ENCODE measurements around the gene MSLN. TPM values are rescaled to one million over a fixed set of nuclear protein-coding genes. Genes with fewer than 3 reads are reported as not detected.
A peak's percentile ranks its signal among the peaks of the same experiment; 100 is the strongest.

Gene MSLN
- total and polyA plus RNA-seq, 2 of the 13 experiments (the other 11 are each of a cell fraction or from before 2014, with no cell fraction given) = 2.0 to 2.3 TPM

GRCh38 chr16:749010-749409, 11.5 kb upstream of the MSLN start:
- Histone ChIP-seq H3K9ac (ENCODE audit: insufficient read depth, low read depth, low read length) (no peak overlapping the region), H3K27ac (ENCODE audit: extremely low read length, insufficient read depth, low read length) (no peak overlapping the region), H3K36me3 (replicated peaks in 1 of 2; ENCODE audit: control insufficient read depth in 1 of 2, insufficient read depth in 2 of 2, low read length in 2 of 2) (no peaks in the 10 kb centered on the region), H3K4me3 (replicated peaks in 1 of 3; ENCODE audit: insufficient read depth in 1 of 3, low read depth in 2 of 3, low read length in 3 of 3) (no peak overlapping the region), H3K9me3 (ENCODE audit: low read length) (no peaks in the 10 kb centered on the region), H2AFZ (ENCODE audit: low read length) (no peak overlapping the region), H3K79me2 (ENCODE audit: insufficient read depth, low read length) (no peaks in the 10 kb centered on the region), H3K4me1 (ENCODE audit: insufficient read depth, low read length) (peaks cover 11% of the 10 kb centered on the region), H4K20me1 (ENCODE audit: insufficient read depth, low read length) (no peaks in the 10 kb centered on the region), H3K27me3 (ENCODE audit: control insufficient read depth in 1 of 2, insufficient read depth in 2 of 2, low read length in 2 of 2) (peaks cover 5 to 43% of the 10 kb centered on the region in 2 experiments; a peak in 4 of 5 replicates), H3K4me2 (ENCODE audit: low read depth, low read length) (no peak overlapping the region)
- in situ Hi-C loops (cut with HindIII; ENCODE audit: extremely low pct_ligation_motif_present, low pct_unique_long_range_greater_than_20kb) (no loop called here), intact Hi-C loops (cut with micrococcal nuclease; ENCODE audit: unreplicated experiment) (no loop called here)
- POLR2A ChIA-PET = interaction anchor here (1.0 to 1.2 kb wide), 2 partner anchors 8 to 12 kb away, joined by 4 read pairs; partner anchors contain the start of genes CIAO3 and MSLN
- TF ChIP-seq CEBPB (IDR thresholded peaks at IDR 0.05; ENCODE audit: borderline replicate concordance, low read depth, low read length) (0 out of 2 replicates have a peak, but pooled peaks have one; percentile 34), GLI4 (CRISPR knock-in tag; IDR thresholded peaks at IDR 0.05; ENCODE audit: borderline replicate concordance) (no peak), NCOA5 (CRISPR knock-in tag; IDR thresholded peaks at IDR 0.05) (no peak)
- FAIRE-seq (no peak), DNase-seq (ENCODE audit: low spot score) (no peak), ATAC-seq (no peak)
- no TSS peak for BruUV-seq (replicated peaks)
- 18% methylated on average over 6 of the region's 6 CpGs for WGBS (ENCODE audit: low lambda C conversion rate)
- CTCF ChIA-PET (ENCODE audit: low intra/inter-chr PET ratio, low total read pairs) = no interaction called here

DNA sequence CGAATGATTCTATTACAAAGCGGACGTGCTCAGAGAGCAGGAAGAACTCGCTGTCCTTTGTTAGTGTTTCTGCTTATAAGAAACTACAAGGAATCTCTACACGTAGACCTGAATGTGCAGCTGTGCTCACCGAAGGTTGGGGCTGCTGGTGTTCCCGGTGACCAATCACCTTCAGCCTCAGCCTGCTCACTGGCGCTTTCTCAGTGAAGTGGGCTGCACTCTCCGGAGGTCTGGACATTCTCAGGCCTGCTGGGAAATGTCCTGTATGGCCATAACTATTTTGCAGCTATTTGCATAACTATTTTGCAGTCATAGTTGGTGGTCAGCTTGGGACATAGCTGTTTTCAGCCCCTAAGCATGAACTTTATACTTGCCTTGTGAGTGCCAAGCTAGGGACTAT, 10.0 kb upstream of the MSLN start:
- no peak for FAIRE-seq
- 61% methylated on average over 6 of the region's 9 CpGs for WGBS (ENCODE audit: low lambda C conversion rate)
- peaks cover 11% of the 10 kb centered on the region for H3K4me1 ChIP-seq (ENCODE audit: insufficient read depth, low read length)
- DNase-seq (ENCODE audit: low spot score) = no peak
- no peak overlapping the region for H3K4me2 ChIP-seq (ENCODE audit: low read depth, low read length)
- BruUV-seq (replicated peaks) = no TSS peak
- H3K27me3 ChIP-seq (ENCODE audit: control insufficient read depth in 1 of 2, insufficient read depth in 2 of 2, low read length in 2 of 2) = peaks cover 5 to 43% of the 10 kb centered on the region in 2 experiments
- ATAC-seq = no peak
- no peaks in the 10 kb centered on the region for H4K20me1 ChIP-seq (ENCODE audit: insufficient read depth, low read length)
- no peak overlapping the region for H2AFZ ChIP-seq (ENCODE audit: low read length)
- H3K9ac ChIP-seq (ENCODE audit: insufficient read depth, low read depth, low read length) = no peak overlapping the region
- no peaks in the 10 kb centered on the region for H3K79me2 ChIP-seq (ENCODE audit: insufficient read depth, low read length)
- ChIA-PET CTCF (ENCODE audit: low intra/inter-chr PET ratio, low total read pairs) (no interaction called here), POLR2A (interaction anchor here (0.6 kb wide), 1 partner anchor 36 kb away, joined by 3 read pairs; the partner anchor contains the start of gene METRN)
- H3K4me3 ChIP-seq (replicated peaks in 1 of 3; ENCODE audit: insufficient read depth in 1 of 3, low read depth in 2 of 3, low read length in 3 of 3) = no peak overlapping the region
- H3K36me3 ChIP-seq (replicated peaks in 1 of 2; ENCODE audit: control insufficient read depth in 1 of 2, insufficient read depth in 2 of 2, low read length in 2 of 2) = no peaks in the 10 kb centered on the region
- no peak overlapping the region for H3K27ac ChIP-seq (ENCODE audit: extremely low read length, insufficient read depth, low read length)
- intact Hi-C loops (cut with micrococcal nuclease; ENCODE audit: unreplicated experiment) (no loop called here), in situ Hi-C loops (cut with HindIII; ENCODE audit: extremely low pct_ligation_motif_present, low pct_unique_long_range_greater_than_20kb) (no loop called here)
- no peaks in the 10 kb centered on the region for H3K9me3 ChIP-seq (ENCODE audit: low read length)
- TF ChIP-seq ZMYM4 (CRISPR knock-in tag; IDR thresholded peaks at IDR 0.05) (no peak), BCL3 (CRISPR knock-in tag; IDR thresholded peaks at IDR 0.05) (no peak), IRF2 (CRISPR knock-in tag; IDR thresholded peaks at IDR 0.05) (no peak), ZNF451 (CRISPR knock-in tag; IDR thresholded peaks at IDR 0.05) (no peak)
- TF ChIP-seq, protein P1, sequence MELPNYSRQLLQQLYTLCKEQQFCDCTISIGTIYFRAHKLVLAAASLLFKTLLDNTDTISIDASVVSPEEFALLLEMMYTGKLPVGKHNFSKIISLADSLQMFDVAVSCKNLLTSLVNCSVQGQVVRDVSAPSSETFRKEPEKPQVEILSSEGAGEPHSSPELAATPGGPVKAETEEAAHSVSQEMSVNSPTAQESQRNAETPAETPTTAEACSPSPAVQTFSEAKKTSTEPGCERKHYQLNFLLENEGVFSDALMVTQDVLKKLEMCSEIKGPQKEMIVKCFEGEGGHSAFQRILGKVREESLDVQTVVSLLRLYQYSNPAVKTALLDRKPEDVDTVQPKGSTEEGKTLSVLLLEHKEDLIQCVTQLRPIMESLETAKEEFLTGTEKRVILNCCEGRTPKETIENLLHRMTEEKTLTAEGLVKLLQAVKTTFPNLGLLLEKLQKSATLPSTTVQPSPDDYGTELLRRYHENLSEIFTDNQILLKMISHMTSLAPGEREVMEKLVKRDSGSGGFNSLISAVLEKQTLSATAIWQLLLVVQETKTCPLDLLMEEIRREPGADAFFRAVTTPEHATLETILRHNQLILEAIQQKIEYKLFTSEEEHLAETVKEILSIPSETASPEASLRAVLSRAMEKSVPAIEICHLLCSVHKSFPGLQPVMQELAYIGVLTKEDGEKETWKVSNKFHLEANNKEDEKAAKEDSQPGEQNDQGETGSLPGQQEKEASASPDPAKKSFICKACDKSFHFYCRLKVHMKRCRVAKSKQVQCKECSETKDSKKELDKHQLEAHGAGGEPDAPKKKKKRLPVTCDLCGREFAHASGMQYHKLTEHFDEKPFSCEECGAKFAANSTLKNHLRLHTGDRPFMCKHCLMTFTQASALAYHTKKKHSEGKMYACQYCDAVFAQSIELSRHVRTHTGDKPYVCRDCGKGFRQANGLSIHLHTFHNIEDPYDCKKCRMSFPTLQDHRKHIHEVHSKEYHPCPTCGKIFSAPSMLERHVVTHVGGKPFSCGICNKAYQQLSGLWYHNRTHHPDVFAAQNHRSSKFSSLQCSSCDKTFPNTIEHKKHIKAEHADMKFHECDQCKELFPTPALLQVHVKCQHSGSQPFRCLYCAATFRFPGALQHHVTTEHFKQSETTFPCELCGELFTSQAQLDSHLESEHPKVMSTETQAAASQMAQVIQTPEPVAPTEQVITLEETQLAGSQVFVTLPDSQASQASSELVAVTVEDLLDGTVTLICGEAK (IDR thresholded peaks at IDR 0.05) = no peak
- TF ChIP-seq, protein P1 (CRISPR knock-in tag; IDR thresholded peaks at IDR 0.05) = no peak

All from HepG2 (cell line).